Measurements from ENCODE around the gene CREB5.

DNA sequence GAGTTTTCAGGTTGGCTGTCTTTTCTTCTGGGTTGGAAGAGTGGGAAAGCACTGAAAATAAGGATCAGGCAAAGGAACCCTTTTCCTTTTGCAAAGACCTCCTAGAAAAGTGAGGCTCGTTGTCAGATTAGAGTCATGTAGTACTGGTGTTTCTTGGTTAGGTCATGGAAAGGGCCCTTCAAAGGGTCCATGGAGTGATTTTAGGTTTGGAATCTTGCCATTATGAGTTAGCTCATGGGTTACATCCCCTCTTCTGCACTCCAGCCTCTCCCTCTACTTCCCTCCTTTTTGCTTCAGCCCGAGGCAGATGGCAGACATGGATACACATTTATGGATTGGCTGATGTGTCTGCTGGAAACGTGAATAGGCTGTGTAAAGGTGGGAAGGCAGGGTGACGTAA lies 47.0 kb downstream of the CREB5 start:
- TF ChIP-seq HOXA3 (CRISPR knock-in tag; IDR thresholded peaks at IDR 0.05): no peak
- TF ChIP-seq, protein P1, sequence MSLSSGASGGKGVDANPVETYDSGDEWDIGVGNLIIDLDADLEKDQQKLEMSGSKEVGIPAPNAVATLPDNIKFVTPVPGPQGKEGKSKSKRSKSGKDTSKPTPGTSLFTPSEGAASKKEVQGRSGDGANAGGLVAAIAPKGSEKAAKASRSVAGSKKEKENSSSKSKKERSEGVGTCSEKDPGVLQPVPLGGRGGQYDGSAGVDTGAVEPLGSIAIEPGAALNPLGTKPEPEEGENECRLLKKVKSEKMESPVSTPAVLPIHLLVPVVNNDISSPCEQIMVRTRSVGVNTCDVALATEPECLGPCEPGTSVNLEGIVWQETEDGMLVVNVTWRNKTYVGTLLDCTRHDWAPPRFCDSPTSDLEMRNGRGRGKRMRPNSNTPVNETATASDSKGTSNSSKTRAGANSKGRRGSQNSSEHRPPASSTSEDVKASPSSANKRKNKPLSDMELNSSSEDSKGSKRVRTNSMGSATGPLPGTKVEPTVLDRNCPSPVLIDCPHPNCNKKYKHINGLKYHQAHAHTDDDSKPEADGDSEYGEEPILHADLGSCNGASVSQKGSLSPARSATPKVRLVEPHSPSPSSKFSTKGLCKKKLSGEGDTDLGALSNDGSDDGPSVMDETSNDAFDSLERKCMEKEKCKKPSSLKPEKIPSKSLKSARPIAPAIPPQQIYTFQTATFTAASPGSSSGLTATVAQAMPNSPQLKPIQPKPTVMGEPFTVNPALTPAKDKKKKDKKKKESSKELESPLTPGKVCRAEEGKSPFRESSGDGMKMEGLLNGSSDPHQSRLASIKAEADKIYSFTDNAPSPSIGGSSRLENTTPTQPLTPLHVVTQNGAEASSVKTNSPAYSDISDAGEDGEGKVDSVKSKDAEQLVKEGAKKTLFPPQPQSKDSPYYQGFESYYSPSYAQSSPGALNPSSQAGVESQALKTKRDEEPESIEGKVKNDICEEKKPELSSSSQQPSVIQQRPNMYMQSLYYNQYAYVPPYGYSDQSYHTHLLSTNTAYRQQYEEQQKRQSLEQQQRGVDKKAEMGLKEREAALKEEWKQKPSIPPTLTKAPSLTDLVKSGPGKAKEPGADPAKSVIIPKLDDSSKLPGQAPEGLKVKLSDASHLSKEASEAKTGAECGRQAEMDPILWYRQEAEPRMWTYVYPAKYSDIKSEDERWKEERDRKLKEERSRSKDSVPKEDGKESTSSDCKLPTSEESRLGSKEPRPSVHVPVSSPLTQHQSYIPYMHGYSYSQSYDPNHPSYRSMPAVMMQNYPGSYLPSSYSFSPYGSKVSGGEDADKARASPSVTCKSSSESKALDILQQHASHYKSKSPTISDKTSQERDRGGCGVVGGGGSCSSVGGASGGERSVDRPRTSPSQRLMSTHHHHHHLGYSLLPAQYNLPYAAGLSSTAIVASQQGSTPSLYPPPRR (CRISPR knock-in tag; IDR thresholded peaks at IDR 0.05; ENCODE audit: borderline replicate concordance): no peak
